Measurements from ENCODE around the gene EDC3.

EDC3 gene

GRCh38 chr15:74657846-74658245 lies 38.0 kb downstream of the EDC3 start:
- TF ChIP-seq, protein P1, sequence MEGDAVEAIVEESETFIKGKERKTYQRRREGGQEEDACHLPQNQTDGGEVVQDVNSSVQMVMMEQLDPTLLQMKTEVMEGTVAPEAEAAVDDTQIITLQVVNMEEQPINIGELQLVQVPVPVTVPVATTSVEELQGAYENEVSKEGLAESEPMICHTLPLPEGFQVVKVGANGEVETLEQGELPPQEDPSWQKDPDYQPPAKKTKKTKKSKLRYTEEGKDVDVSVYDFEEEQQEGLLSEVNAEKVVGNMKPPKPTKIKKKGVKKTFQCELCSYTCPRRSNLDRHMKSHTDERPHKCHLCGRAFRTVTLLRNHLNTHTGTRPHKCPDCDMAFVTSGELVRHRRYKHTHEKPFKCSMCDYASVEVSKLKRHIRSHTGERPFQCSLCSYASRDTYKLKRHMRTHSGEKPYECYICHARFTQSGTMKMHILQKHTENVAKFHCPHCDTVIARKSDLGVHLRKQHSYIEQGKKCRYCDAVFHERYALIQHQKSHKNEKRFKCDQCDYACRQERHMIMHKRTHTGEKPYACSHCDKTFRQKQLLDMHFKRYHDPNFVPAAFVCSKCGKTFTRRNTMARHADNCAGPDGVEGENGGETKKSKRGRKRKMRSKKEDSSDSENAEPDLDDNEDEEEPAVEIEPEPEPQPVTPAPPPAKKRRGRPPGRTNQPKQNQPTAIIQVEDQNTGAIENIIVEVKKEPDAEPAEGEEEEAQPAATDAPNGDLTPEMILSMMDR (IDR thresholded peaks at IDR 0.05; ENCODE audit: insufficient read depth, low read length, missing control alignments), result no peak
- H3K4me3 ChIP-seq (ENCODE audit: low read depth, low read length), result no peak overlapping the region
- DNase-seq (ENCODE audit: low read depth, low spot score), result no peak
- ChIA-PET CTCF (interaction anchor here (0.8 to 1.6 kb wide), 4 partner anchors 22 to 112 kb away, joined by 3 to 13 read pairs (median 3); no protein-coding TSS in a partner anchor), POLR2A (interaction anchor here (0.6 kb wide), 1 partner anchor 125 kb away, joined by 3 read pairs; no protein-coding TSS in a partner anchor)

- TF ChIP-seq, protein P1 (IDR thresholded peaks at IDR 0.05; ENCODE audit: insufficient read depth, low read length, missing control alignments), result no peak
- DNase-seq (ENCODE audit: low read depth, low spot score), result no peak
- ChIA-PET POLR2A (no interaction called here), CTCF (interaction anchor here (0.9 to 2.1 kb wide), 4 partner anchors 11 to 113 kb away, joined by 3 to 13 read pairs (median 6); no protein-coding TSS in a partner anchor)
- H3K4me3 ChIP-seq (ENCODE audit: low read depth, low read length), result no peak overlapping the region
Measured at GRCh38 chr15:74656935-74657535, 38.8 kb downstream of the EDC3 start.

GRCh38 chr15:74655424-74655823 lies 40.4 kb downstream of the EDC3 start:
- POLR2A ChIA-PET, result no interaction called here
- no peak for DNase-seq (ENCODE audit: low read depth, low spot score)
- CTCF ChIA-PET, result interaction anchor here (2.1 to 16.2 kb wide), 2 partner anchors 22 to 24 kb away, joined by 6 to 246 read pairs; no protein-coding TSS in a partner anchor
- no peak overlapping the region for H3K4me3 ChIP-seq (ENCODE audit: low read depth, low read length)
- TF ChIP-seq, protein P1 (IDR thresholded peaks at IDR 0.05; ENCODE audit: insufficient read depth, low read length, missing control alignments), result no peak

DNA sequence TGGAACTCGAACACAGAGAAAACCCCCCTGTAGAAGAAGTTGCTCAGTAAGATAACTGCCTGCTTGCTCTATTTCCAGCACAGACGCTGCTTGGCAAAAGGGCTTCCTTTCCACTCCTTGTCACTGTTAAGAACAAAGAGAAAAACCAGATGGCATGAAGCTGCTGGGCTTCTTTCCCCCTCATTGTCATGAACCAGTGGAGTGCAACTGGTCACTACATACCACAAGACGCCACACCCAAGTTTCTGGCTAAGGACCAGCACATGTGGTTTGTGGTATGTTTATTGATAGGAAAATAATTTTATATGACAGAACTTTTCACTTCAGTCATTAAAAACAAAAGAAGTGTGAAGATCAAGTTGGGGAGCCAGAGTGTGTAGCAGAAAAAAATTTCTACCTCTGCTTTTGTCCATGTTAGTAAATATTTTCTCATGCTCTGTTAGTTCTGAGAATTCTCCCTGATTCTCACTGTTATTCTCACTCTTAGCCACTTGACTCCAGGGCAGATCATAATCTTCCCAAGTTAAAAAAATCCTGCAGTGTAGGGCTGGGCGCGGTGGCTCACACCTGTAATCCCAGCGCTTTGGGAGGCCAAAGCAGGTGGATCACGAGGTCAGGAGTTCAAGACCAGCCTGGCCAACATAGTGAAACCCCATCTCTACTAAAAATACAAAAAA lies 42.3 kb downstream of the EDC3 start:
- CTCF ChIA-PET, result interaction anchor here (0.9 to 46.3 kb wide), 4 partner anchors 12 to 119 kb away, joined by 3 to 1672 read pairs (median 125); partner anchors contain the start of gene CSK

DNA sequence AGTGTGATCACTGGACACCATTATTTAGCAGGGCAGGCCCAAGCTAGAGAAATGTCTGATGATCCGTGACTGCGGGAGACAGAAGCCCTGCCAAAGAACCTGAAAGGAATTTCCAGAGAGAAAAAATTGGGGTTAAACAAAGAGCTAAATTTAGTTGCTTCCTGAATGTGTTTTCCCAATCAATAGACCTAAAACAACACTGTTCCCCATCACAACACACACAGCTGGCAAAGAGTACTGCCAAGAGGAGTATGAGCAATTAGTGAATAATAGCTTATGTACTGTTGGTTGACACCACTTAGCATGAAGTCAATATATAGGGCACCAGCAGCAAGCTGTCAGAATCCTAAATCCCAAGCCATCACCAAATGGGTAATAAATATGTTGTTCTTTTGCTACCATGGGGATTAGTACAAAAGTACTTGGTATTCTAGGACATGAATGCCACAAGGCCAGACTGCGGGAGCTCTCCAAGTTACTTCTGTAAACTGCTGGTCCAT lies 44.5 kb downstream of the EDC3 start:
- CTCF ChIA-PET, result interaction anchor here (0.9 to 46.3 kb wide), 4 partner anchors 10 to 279 kb away, joined by 3 to 1672 read pairs (median 128); partner anchors contain the start of gene CSK
- H3K4me3 ChIP-seq (ENCODE audit: low read depth, low read length), result no peak overlapping the region
- TF ChIP-seq, protein P1 (IDR thresholded peaks at IDR 0.05; ENCODE audit: insufficient read depth, low read length, missing control alignments), result no peak
- POLR2A ChIA-PET, result no interaction called here
- DNase-seq (ENCODE audit: low read depth, low spot score), result no peak

More for the DNA sequence above, 42.3 kb downstream of the EDC3 start:
- TF ChIP-seq, protein P1 (IDR thresholded peaks at IDR 0.05; ENCODE audit: insufficient read depth, low read length, missing control alignments), result no peak
- POLR2A ChIA-PET, result no interaction called here
- H3K4me3 ChIP-seq (ENCODE audit: low read depth, low read length), result no peak overlapping the region
- no peak for DNase-seq (ENCODE audit: low read depth, low spot score)
